Measurements from ENCODE around the gene EN2. TPM values are rescaled to one million over a fixed set of nuclear protein-coding genes. Genes with fewer than 3 reads are reported as not detected.

EN2 gene
- total and polyA plus RNA-seq, 5 donors from 2014 or later = not detected

- Mint-ChIP-seq H3K9me3 (peaks cover 0 to 4% (median 0%) of the 10 kb centered on the region in 7 donors), H3K4me3 (peak overlapping the region in 1 of 4 donors; percentile 51), H3K36me3 (no peaks in the 10 kb centered on the region), H3K27me3 (peaks cover 92% of the 10 kb centered on the region), H3K27ac (no peak overlapping the region), H3K4me1 (peaks cover 0 to 19% (median 2%) of the 10 kb centered on the region in 4 donors)
- H3K27me3 ChIP-seq (ENCODE audit: control insufficient read depth, insufficient read depth, low read length) = peaks cover 39% of the 10 kb centered on the region
- H3K36me3 ChIP-seq (ENCODE audit: control insufficient read depth, insufficient read depth, low read length) = no peaks in the 10 kb centered on the region
- H3K4me1 ChIP-seq (ENCODE audit: control insufficient read depth, insufficient read depth, low read length, poor library complexity, severe bottlenecking) = peaks cover 24% of the 10 kb centered on the region
- DNase-seq (no peak), ATAC-seq (ENCODE audit: low read depth in 2 of 2) (no peak)
- no peak overlapping the region for H3K4me3 ChIP-seq (ENCODE audit: low read depth, low read length)
- no peaks in the 10 kb centered on the region for H3K9me3 ChIP-seq (ENCODE audit: control insufficient read depth in 2 of 2, low read length in 2 of 2)
- no peak overlapping the region for H3K27ac ChIP-seq (ENCODE audit: insufficient read depth, low read length, poor library complexity, severe bottlenecking)
These were observed 7.8 kb downstream of the EN2 start for GRCh38 chr7:155465761-155466141.

GRCh38 chr7:155466142-155466813 lies 8.3 kb downstream of the EN2 start:
- peaks cover 24% of the 10 kb centered on the region for H3K4me1 ChIP-seq (ENCODE audit: control insufficient read depth, insufficient read depth, low read length, poor library complexity, severe bottlenecking)
- H3K9me3 Mint-ChIP-seq = peaks cover 0 to 4% (median 0%) of the 10 kb centered on the region in 7 donors
- H3K27ac Mint-ChIP-seq = no peak overlapping the region
- peaks cover 35% of the 10 kb centered on the region for H3K27me3 ChIP-seq (ENCODE audit: control insufficient read depth, insufficient read depth, low read length)
- H3K36me3 Mint-ChIP-seq = no peaks in the 10 kb centered on the region
- no peaks in the 10 kb centered on the region for H3K36me3 ChIP-seq (ENCODE audit: control insufficient read depth, insufficient read depth, low read length)
- H3K4me1 Mint-ChIP-seq = peaks cover 0 to 23% (median 3%) of the 10 kb centered on the region in 4 donors
- no peaks in the 10 kb centered on the region for H3K9me3 ChIP-seq (ENCODE audit: control insufficient read depth in 2 of 2, low read length in 2 of 2)
- no peak overlapping the region for H3K27ac ChIP-seq (ENCODE audit: insufficient read depth, low read length, poor library complexity, severe bottlenecking)
- ATAC-seq (ENCODE audit: low read depth in 2 of 2) (no peak), DNase-seq (no peak)
- peak overlapping the region in 2 of 4 donors; percentile 11 to 51 for H3K4me3 Mint-ChIP-seq
- peaks cover 92% of the 10 kb centered on the region for H3K27me3 Mint-ChIP-seq
- no peak overlapping the region for H3K4me3 ChIP-seq (ENCODE audit: low read depth, low read length)

- H3K27me3 Mint-ChIP-seq = peaks cover 88% of the 10 kb centered on the region
- Histone ChIP-seq H3K27ac (ENCODE audit: insufficient read depth, low read length, poor library complexity, severe bottlenecking) (no peak overlapping the region), H3K9me3 (ENCODE audit: control insufficient read depth in 2 of 2, low read length in 2 of 2) (no peaks in the 10 kb centered on the region), H3K4me3 (ENCODE audit: low read depth, low read length) (no peak overlapping the region), H3K36me3 (ENCODE audit: control insufficient read depth, insufficient read depth, low read length) (no peaks in the 10 kb centered on the region), H3K4me1 (ENCODE audit: control insufficient read depth, insufficient read depth, low read length, poor library complexity, severe bottlenecking) (peaks cover 24% of the 10 kb centered on the region), H3K27me3 (ENCODE audit: control insufficient read depth, insufficient read depth, low read length) (peaks cover 34% of the 10 kb centered on the region)
- peak overlapping the region in 2 of 4 donors; percentile 11 to 61 for H3K4me3 Mint-ChIP-seq
- H3K27ac Mint-ChIP-seq = no peak overlapping the region
- peaks cover 0 to 3% (median 0%) of the 10 kb centered on the region in 7 donors for H3K9me3 Mint-ChIP-seq
- H3K36me3 Mint-ChIP-seq = no peaks in the 10 kb centered on the region
- ATAC-seq (ENCODE audit: low read depth in 2 of 2) (no peak), DNase-seq (peak in 1 of 3 donors; percentile 32)
- H3K4me1 Mint-ChIP-seq = peaks cover 0 to 24% (median 4%) of the 10 kb centered on the region in 4 donors
These were observed 9.1 kb downstream of the EN2 start for GRCh38 chr7:155466814-155467733.

- Mint-ChIP-seq H3K9me3 (peaks cover 0 to 3% (median 0%) of the 10 kb centered on the region in 7 donors), H3K27ac (no peak overlapping the region), H3K4me1 (peaks cover 0 to 25% (median 4%) of the 10 kb centered on the region in 4 donors), H3K4me3 (peak overlapping the region in 1 of 4 donors; percentile 61), H3K36me3 (no peaks in the 10 kb centered on the region), H3K27me3 (peaks cover 86% of the 10 kb centered on the region)
- H3K9me3 ChIP-seq (ENCODE audit: control insufficient read depth in 2 of 2, low read length in 2 of 2) = no peaks in the 10 kb centered on the region
- H3K4me3 ChIP-seq (ENCODE audit: low read depth, low read length) = no peak overlapping the region
- no peak for DNase-seq
- peaks cover 38% of the 10 kb centered on the region for H3K27me3 ChIP-seq (ENCODE audit: control insufficient read depth, insufficient read depth, low read length)
- no peak overlapping the region for H3K27ac ChIP-seq (ENCODE audit: insufficient read depth, low read length, poor library complexity, severe bottlenecking)
- no peak for ATAC-seq (ENCODE audit: low read depth in 2 of 2)
- no peaks in the 10 kb centered on the region for H3K36me3 ChIP-seq (ENCODE audit: control insufficient read depth, insufficient read depth, low read length)
- H3K4me1 ChIP-seq (ENCODE audit: control insufficient read depth, insufficient read depth, low read length, poor library complexity, severe bottlenecking) = peaks cover 24% of the 10 kb centered on the region
These were observed 10.2 kb downstream of the EN2 start for GRCh38 chr7:155467846-155468784.

GRCh38 chr7:155468785-155469148 lies 10.8 kb downstream of the EN2 start:
- peaks cover 24% of the 10 kb centered on the region for H3K4me1 ChIP-seq (ENCODE audit: control insufficient read depth, insufficient read depth, low read length, poor library complexity, severe bottlenecking)
- H3K36me3 ChIP-seq (ENCODE audit: control insufficient read depth, insufficient read depth, low read length) = no peaks in the 10 kb centered on the region
- H3K27ac Mint-ChIP-seq = no peak overlapping the region
- peaks cover 86% of the 10 kb centered on the region for H3K27me3 Mint-ChIP-seq
- peaks cover 0 to 3% (median 0%) of the 10 kb centered on the region in 7 donors for H3K9me3 Mint-ChIP-seq
- DNase-seq = no peak
- peaks cover 38% of the 10 kb centered on the region for H3K27me3 ChIP-seq (ENCODE audit: control insufficient read depth, insufficient read depth, low read length)
- no peaks in the 10 kb centered on the region for H3K36me3 Mint-ChIP-seq
- H3K9me3 ChIP-seq (ENCODE audit: control insufficient read depth in 2 of 2, low read length in 2 of 2) = no peaks in the 10 kb centered on the region
- no peak overlapping the region for H3K4me3 ChIP-seq (ENCODE audit: low read depth, low read length)
- H3K4me3 Mint-ChIP-seq = peak overlapping the region in 1 of 4 donors; percentile 35
- no peak overlapping the region for H3K27ac ChIP-seq (ENCODE audit: insufficient read depth, low read length, poor library complexity, severe bottlenecking)
- ATAC-seq (ENCODE audit: low read depth in 2 of 2) = no peak
- H3K4me1 Mint-ChIP-seq = peaks cover 0 to 26% (median 3%) of the 10 kb centered on the region in 4 donors

- Mint-ChIP-seq H3K27ac (no peak overlapping the region), H3K36me3 (no peaks in the 10 kb centered on the region), H3K27me3 (peaks cover 86% of the 10 kb centered on the region), H3K4me1 (peaks cover 0 to 26% (median 1%) of the 10 kb centered on the region in 4 donors), H3K4me3 (peak overlapping the region in 1 of 4 donors; percentile 35), H3K9me3 (peaks cover 0 to 3% (median 0%) of the 10 kb centered on the region in 7 donors)
- H3K4me1 ChIP-seq (ENCODE audit: control insufficient read depth, insufficient read depth, low read length, poor library complexity, severe bottlenecking) = peaks cover 24% of the 10 kb centered on the region
- H3K9me3 ChIP-seq (ENCODE audit: control insufficient read depth in 2 of 2, low read length in 2 of 2) = no peaks in the 10 kb centered on the region
- ATAC-seq (ENCODE audit: low read depth in 2 of 2) (no peak), DNase-seq (no peak)
- H3K4me3 ChIP-seq (ENCODE audit: low read depth, low read length) = no peak overlapping the region
- H3K27ac ChIP-seq (ENCODE audit: insufficient read depth, low read length, poor library complexity, severe bottlenecking) = no peak overlapping the region
- H3K36me3 ChIP-seq (ENCODE audit: control insufficient read depth, insufficient read depth, low read length) = no peaks in the 10 kb centered on the region
- H3K27me3 ChIP-seq (ENCODE audit: control insufficient read depth, insufficient read depth, low read length) = peaks cover 41% of the 10 kb centered on the region
These were observed 11.6 kb downstream of the EN2 start for GRCh38 chr7:155469311-155470185.
